AG04449 (cell line): ENCODE measurements around the gene CAMK1.

Experiments
- CTCF ChIA-PET: fragments of 350-600 bp; formaldehyde crosslinking; extraction: SDS; loops from one replicate; lab custom pipeline; 2021; ENCODE audit warnings: antibody characterized with exemption; lab: Yijun Ruan, JAX
- POLR2A ChIA-PET: fragments of 400-600, 350-600 bp; formaldehyde crosslinking; extraction: SDS; loops from one replicate; lab custom pipeline; 2020; ENCODE audit warnings: antibody characterized with exemption, inconsistent platforms; lab: Yijun Ruan, JAX
- DNase-seq: peaks from one replicate; pipeline ENCODE4 v3.0.0-alpha.2; 2010; ENCODE audit warnings: low read depth, low spot score
- H3K4me3 ChIP-seq: 2 replicates; pipeline ENCODE4 v1.5.1; 2011; ENCODE audit warnings: low read depth, mild to moderate bottlenecking, control low read depth, low read length
- CTCF ChIP-seq: IDR thresholded peaks from one replicate; pipeline ENCODE4 v1.5.1; 2011; ENCODE audit warnings: mild to moderate bottlenecking, moderate library complexity, low read length, control low read depth, inconsistent platforms; ENCODE audit not compliant: insufficient read depth; ENCODE audit errors: missing control alignments

CAMK1 gene

GRCh38 chr3:9730657-9731205 is 39.0 kb downstream of the CAMK1 start:
- H3K4me3 ChIP-seq = peak overlapping the region; percentile 68
- TF ChIP-seq CTCF = no peak
- POLR2A ChIA-PET = interaction anchor here (1.2 to 3.7 kb wide), 3 partner anchors 15 to 62 kb away, joined by 3 to 24 read pairs (median 9); partner anchors contain the start of genes ARPC4, OGG1 and TADA3
- DNase-seq = no peak
- CTCF ChIA-PET = interaction anchor here (1.4 to 3.7 kb wide), 7 partner anchors 10 to 377 kb away, joined by 3 to 18 read pairs (median 6); partner anchors contain the start of gene OGG1

- DNase-seq = no peak
- no peak for TF ChIP-seq CTCF
- POLR2A ChIA-PET = no interaction called here
- H3K4me3 ChIP-seq = no peak overlapping the region
- CTCF ChIA-PET = interaction anchor here (0.8 to 1.5 kb wide), 2 partner anchors 10 to 376 kb away, joined by 3 to 6 read pairs; no protein-coding TSS in a partner anchor
Measured at GRCh38 chr3:9729419-9729818, 40.3 kb downstream of the CAMK1 start.

GRCh38 chr3:9727743-9728142 is 42.0 kb downstream of the CAMK1 start:
- CTCF ChIA-PET = interaction anchor here (1.0 to 2.6 kb wide), 4 partner anchors 9 to 224 kb away, joined by 4 to 10 read pairs (median 4); no protein-coding TSS in a partner anchor
- no peak for TF ChIP-seq CTCF
- POLR2A ChIA-PET = no interaction called here
- H3K4me3 ChIP-seq = no peak overlapping the region
- no peak for DNase-seq

- H3K4me3 ChIP-seq = no peak overlapping the region
- ChIA-PET CTCF (interaction anchor here (1.0 to 2.6 kb wide), 4 partner anchors 8 to 224 kb away, joined by 4 to 10 read pairs (median 4); no protein-coding TSS in a partner anchor), POLR2A (no interaction called here)
- DNase-seq = no peak
- peak; percentile 7 for TF ChIP-seq CTCF
Measured at GRCh38 chr3:9727041-9727595, 42.6 kb downstream of the CAMK1 start.

GRCh38 chr3:9725775-9726515 is 43.8 kb downstream of the CAMK1 start:
- DNase-seq = no peak
- ChIA-PET CTCF (interaction anchor here (2.6 kb wide), 1 partner anchor 10 kb away, joined by 10 read pairs; no protein-coding TSS in a partner anchor), POLR2A (interaction anchor here (0.6 kb wide), 1 partner anchor 55 kb away, joined by 3 read pairs; no protein-coding TSS in a partner anchor)
- TF ChIP-seq CTCF = no peak
- no peak overlapping the region for H3K4me3 ChIP-seq

- TF ChIP-seq CTCF = no peak
- ChIA-PET CTCF (interaction anchor here (0.6 to 1.1 kb wide), 2 partner anchors 9 to 367 kb away, joined by 3 to 4 read pairs; partner anchors contain the start of gene BRPF1), POLR2A (no interaction called here)
- H3K4me3 ChIP-seq = no peak overlapping the region
- DNase-seq = no peak
Measured at GRCh38 chr3:9721700-9722060, 48.1 kb downstream of the CAMK1 start.
